Stimulated activated CD8-positive, alpha-beta memory T cell treated with anti-CD3 and anti-CD28 coated beads, Interleukin-12 subunit alpha, Interleukin-12 subunit beta, amount 100 ng/mL, for 4 hours (primary cell): ENCODE results near the gene NCBP2L.

Experiments used
- DNase-seq: peaks from one replicate; pipeline ENCODE4 v3.0.0-alpha.2; 2020; ENCODE audit warnings: low read depth

The NCBP2L gene

GRCh38 chrX:107777536-107777832, at the start of gene NCBP2L:
TSS of gene NCBP2L (plus strand) at chrX:107777733. CDS start at chrX:107794221, 16,488 bp downstream.
- DNase-seq: no peak

- no peak for DNase-seq
Observed at GRCh38 chrX:107728371-107729099, 49.0 kb upstream of the NCBP2L start.

GRCh38 chrX:107729558-107730297, 47.8 kb upstream of the NCBP2L start:
- DNase-seq: no peak

GRCh38 chrX:107730298-107730655, 47.3 kb upstream of the NCBP2L start:
- no peak for DNase-seq

GRCh38 chrX:107730991-107731766, 46.4 kb upstream of the NCBP2L start:
- no peak for DNase-seq

GRCh38 chrX:107731831-107732502, 45.6 kb upstream of the NCBP2L start:
- DNase-seq: no peak

- DNase-seq: no peak
Observed at GRCh38 chrX:107733686-107734085, 43.8 kb upstream of the NCBP2L start.

- no peak for DNase-seq
Observed at GRCh38 chrX:107734646-107735045, 42.9 kb upstream of the NCBP2L start.

- no peak for DNase-seq
Observed at GRCh38 chrX:107736781-107737531, 40.6 kb upstream of the NCBP2L start.

- DNase-seq: no peak
Observed at GRCh38 chrX:107738272-107738671, 39.3 kb upstream of the NCBP2L start.

- no peak for DNase-seq
Observed at GRCh38 chrX:107738768-107739167, 38.8 kb upstream of the NCBP2L start.

- no peak for DNase-seq
Observed at GRCh38 chrX:107739541-107739940, 38.0 kb upstream of the NCBP2L start.

GRCh38 chrX:107741404-107741790, 36.1 kb upstream of the NCBP2L start:
- no peak for DNase-seq

GRCh38 chrX:107742700-107743191, 34.8 kb upstream of the NCBP2L start:
- DNase-seq: no peak

- DNase-seq: no peak
Observed at GRCh38 chrX:107743995-107744394, 33.5 kb upstream of the NCBP2L start.

GRCh38 chrX:107744868-107745267, 32.7 kb upstream of the NCBP2L start:
- DNase-seq: no peak

GRCh38 chrX:107747596-107748161, 29.9 kb upstream of the NCBP2L start:
- no peak for DNase-seq

- no peak for DNase-seq
Observed at GRCh38 chrX:107748506-107748905, 29.0 kb upstream of the NCBP2L start.

GRCh38 chrX:107750263-107750662, 27.3 kb upstream of the NCBP2L start:
- no peak for DNase-seq

GRCh38 chrX:107750861-107751445, 26.6 kb upstream of the NCBP2L start:
- DNase-seq: no peak

- no peak for DNase-seq
Observed at GRCh38 chrX:107752043-107752442, 25.5 kb upstream of the NCBP2L start.
